Esophagus squamous epithelium (tissue), 5 donors: ENCODE data around the gene APIP. TPM values are rescaled to one million over a fixed set of nuclear protein-coding genes. Genes with fewer than 3 reads are reported as not detected.

Source experiments
- DNase-seq: peaks from one replicate; lab custom pipeline; 2025; lab: John Stamatoyannopoulos, UW
- H3K27ac ChIP-seq, 4 donors: fragments of 200-600 bp; sonication (generic); one replicate each; pipeline ENCODE4 v1.5.1; 2016 to 2019; ENCODE audit warnings: mild to moderate bottlenecking in 1 of 4
- H3K27me3 ChIP-seq, 4 donors: fragments of 200-600 bp; sonication (generic); 1 replicate in 3 of 4; 2 replicates in 1 of 4; pipeline versions ENCODE4 v1.5.1 to v1.6.0; 2017 to 2021; ENCODE audit warnings: antibody characterized with exemption in 1 of 4
- H3K36me3 ChIP-seq, 3 donors: fragments of 200-600 bp; sonication (generic); one replicate each; pipeline ENCODE4 v1.5.1; 2016 to 2019
- H3K4me1 ChIP-seq, 3 donors: fragments of 200-600 bp; sonication (generic); one replicate each; pipeline ENCODE4 v1.5.1; 2017 to 2019
- H3K4me3 ChIP-seq, 4 donors: fragments of 200-600 bp; sonication (generic); 1 replicate in 3 of 4; 2 replicates in 1 of 4; pipeline ENCODE4 v1.5.1; 2016 to 2019; ENCODE audit warnings: mild to moderate bottlenecking in 2 of 4, moderate library complexity in 1 of 4
- H3K9me3 ChIP-seq, 3 donors: fragments of 200-600 bp; sonication (generic); one replicate each; pipeline ENCODE4 v1.5.1; 2016 to 2019
- CTCF ChIP-seq, 6 experiments: fragments of 450-650 bp in 4 of 6; fragments of 200-600 bp in 2 of 6; sonication (generic) in 2 of 6; IDR thresholded peaks; one replicate each; pipeline ENCODE4 v1.5.1; 2016 to 2019; ENCODE audit warnings: antibody characterized with exemption in 6 of 6, mild to moderate bottlenecking in 4 of 6, moderate library complexity in 4 of 6
- POLR2A ChIP-seq, 4 donors: fragments of 450-650 bp; IDR thresholded peaks; one replicate each; pipeline ENCODE4 v1.6.1; 2017; ENCODE audit warnings: antibody characterized with exemption in 4 of 4, mild to moderate bottlenecking in 4 of 4, moderate library complexity in 3 of 4
- WGBS, 2 donors: methylation state at CpG; one replicate each; pipeline ENCODE4 v1.1.5; 2018; 5-methylcytosine and 5-hydroxymethylcytosine counted together
- intact Hi-C: fragments of 100-400 bp; cut with DNase I; formaldehyde crosslinking; loops from one replicate; pipeline ENCODE4 v1.15.0; 2022
- total RNA-seq, 4 donors: library from RNA; depleted of rRNA; stranded (reverse); fragments of >200 nt; gene quantifications; one replicate each; pipeline ENCODE4 v1.1.0, GENCODE V29; 2016
- donor health status: DM: yes; HTN: yes; CAD: no.

APIP gene
- total RNA-seq, 4 donors from 2014 or later: 11.5 to 21.9 (median 17.2) TPM

GRCh38 chr11:34855021-34855753 is 61.0 kb downstream of the APIP start:
- Histone ChIP-seq H3K4me1 (peaks cover 27 to 91% (median 33%) of the 10 kb centered on the region in 3 donors), H3K27me3 (no peaks in the 10 kb centered on the region), H3K36me3 (no peaks in the 10 kb centered on the region), H3K4me3 (no peak overlapping the region), H3K9me3 (no peaks in the 10 kb centered on the region), H3K27ac (peak overlapping the region; percentile 81 to 90 (median 87))
- intact Hi-C loops: no loop called here
- DNase-seq: no peak
- TF ChIP-seq CTCF (IDR thresholded peaks at IDR 0.05): no peak
- no peak for TF ChIP-seq POLR2A (IDR thresholded peaks at IDR 0.05)
- WGBS, 2 donors: 57 to 61% methylated on average over 5 of the region's 5 CpGs

DNA sequence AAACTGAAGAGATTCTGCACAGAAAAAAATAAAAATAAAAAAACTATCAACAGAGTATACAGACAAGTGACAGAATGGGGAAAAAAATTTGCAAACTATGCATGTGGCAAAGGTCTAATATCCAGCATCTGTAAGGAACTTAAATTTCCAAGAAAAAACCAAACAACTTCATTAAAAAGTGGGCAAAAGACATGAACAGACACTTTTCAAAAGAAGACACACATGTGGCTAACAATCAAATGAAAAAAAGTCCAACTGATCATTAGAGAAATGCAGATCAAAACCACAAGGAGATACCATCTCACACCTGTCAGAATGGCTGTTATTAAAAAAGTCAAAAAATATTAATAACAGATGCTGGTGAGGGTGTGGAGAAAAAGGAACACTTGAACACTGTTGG is 64.3 kb downstream of the APIP start:
- H3K4me1 ChIP-seq: peaks cover 16 to 66% (median 18%) of the 10 kb centered on the region in 3 donors
- intact Hi-C loops: no loop called here
- H3K27me3 ChIP-seq: peaks cover 0 to under 1% (median 0%) of the 10 kb centered on the region in 4 donors
- H3K36me3 ChIP-seq: no peaks in the 10 kb centered on the region
- no peak for DNase-seq
- H3K9me3 ChIP-seq: no peaks in the 10 kb centered on the region
- H3K27ac ChIP-seq: peak overlapping the region in 1 of 4 donors; percentile 89
- H3K4me3 ChIP-seq: no peak overlapping the region
- TF ChIP-seq CTCF (IDR thresholded peaks at IDR 0.05): no peak
- no peak for TF ChIP-seq POLR2A (IDR thresholded peaks at IDR 0.05)

GRCh38 chr11:34850334-34850733 is 65.8 kb downstream of the APIP start:
- TF ChIP-seq POLR2A (IDR thresholded peaks at IDR 0.05) (no peak), CTCF (IDR thresholded peaks at IDR 0.05) (no peak)
- 50 to 57% methylated on average over 4 of the region's 4 CpGs for WGBS, 2 donors
- H3K27me3 ChIP-seq: peaks cover 0 to 6% (median 0%) of the 10 kb centered on the region in 4 donors
- H3K27ac ChIP-seq: peak overlapping the region; percentile 5 to 89 (median 70)
- DNase-seq: no peak
- peaks cover 8 to 51% (median 9%) of the 10 kb centered on the region in 3 donors for H3K4me1 ChIP-seq
- intact Hi-C loops: no loop called here
- H3K4me3 ChIP-seq: no peak overlapping the region
- no peaks in the 10 kb centered on the region for H3K9me3 ChIP-seq
- H3K36me3 ChIP-seq: no peaks in the 10 kb centered on the region

GRCh38 chr11:34846467-34846866 is 69.7 kb downstream of the APIP start:
- Histone ChIP-seq H3K4me3 (no peak overlapping the region), H3K4me1 (peaks cover 0 to 19% (median 0%) of the 10 kb centered on the region in 3 donors), H3K27me3 (peaks cover 0 to 6% (median 0%) of the 10 kb centered on the region in 4 donors), H3K9me3 (no peaks in the 10 kb centered on the region), H3K27ac (no peak overlapping the region), H3K36me3 (no peaks in the 10 kb centered on the region)
- intact Hi-C loops: no loop called here
- WGBS, 2 donors: 82 to 85% methylated on average over 3 of the region's 3 CpGs
- TF ChIP-seq POLR2A (IDR thresholded peaks at IDR 0.05) (no peak), CTCF (IDR thresholded peaks at IDR 0.05) (no peak)
- DNase-seq: no peak

GRCh38 chr11:34844463-34845112 is 71.6 kb downstream of the APIP start:
- intact Hi-C loops: no loop called here
- no peak for DNase-seq
- H3K4me3 ChIP-seq: no peak overlapping the region
- WGBS, 2 donors: 78 to 85% methylated on average over 5 of the region's 5 CpGs
- H3K9me3 ChIP-seq: no peaks in the 10 kb centered on the region
- H3K36me3 ChIP-seq: no peaks in the 10 kb centered on the region
- TF ChIP-seq POLR2A (IDR thresholded peaks at IDR 0.05) (no peak), CTCF (IDR thresholded peaks at IDR 0.05) (no peak)
- H3K27ac ChIP-seq: no peak overlapping the region
- peaks cover 0 to 22% (median 11%) of the 10 kb centered on the region in 3 donors for H3K4me1 ChIP-seq
- peaks cover 0 to 6% (median 0%) of the 10 kb centered on the region in 4 donors for H3K27me3 ChIP-seq
